ENCODE measurements around the gene TYMP.

- TF ChIP-seq CTCF (IDR thresholded peaks at IDR 0.05) (no peak), POLR2AphosphoS5 (IDR thresholded peaks at IDR 0.05; ENCODE audit: low read depth, low read length) (no peak), REST (IDR thresholded peaks at IDR 0.05; ENCODE audit: insufficient read depth in 1 of 2, low read depth in 2 of 2, low read length in 1 of 2) (no peak)
These were observed 11.2 kb downstream of the TYMP start for GRCh38 chr22:50518606-50519005.
